ENCODE measurements around the gene CRYBB1.

The CRYBB1 gene

GRCh38 chr22:26577081-26577480 lies 40.7 kb downstream of the CRYBB1 start:
- no peak for DNase-seq (ENCODE audit: low spot score)

DNA sequence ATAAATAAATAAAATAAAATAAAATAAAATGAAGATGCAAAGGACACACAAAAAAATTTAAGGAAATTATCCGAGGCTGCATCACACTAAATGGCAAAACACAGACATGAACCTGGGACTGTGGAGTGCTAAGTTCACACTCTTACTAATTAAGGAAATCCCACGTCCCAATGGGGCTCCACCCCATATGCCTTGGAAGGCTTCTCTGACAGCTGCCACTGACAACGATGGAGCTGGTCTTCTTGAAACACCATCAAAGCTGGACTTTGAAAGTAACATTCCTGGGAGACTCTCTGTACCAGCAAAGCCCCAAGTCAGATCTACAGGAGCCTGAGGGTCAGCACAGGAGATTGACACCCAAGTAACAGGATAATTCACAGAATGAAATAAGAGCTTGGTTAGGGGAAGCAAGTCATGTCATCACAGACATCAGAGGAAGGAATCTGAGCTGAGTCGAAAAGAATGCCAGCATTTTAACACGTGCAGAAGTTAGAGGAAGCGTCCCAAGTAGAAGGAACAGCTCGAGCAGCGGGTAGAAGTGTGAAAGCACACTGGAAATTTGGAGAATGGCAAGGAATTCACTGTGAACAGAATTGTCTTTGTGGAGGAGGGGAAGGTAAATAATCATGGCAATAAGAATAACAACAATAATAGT lies 41.7 kb downstream of the CRYBB1 start:
- no peak for DNase-seq (ENCODE audit: low spot score)

GRCh38 chr22:26574001-26574723 lies 43.7 kb downstream of the CRYBB1 start:
- DNase-seq (ENCODE audit: low spot score) = no peak

DNA sequence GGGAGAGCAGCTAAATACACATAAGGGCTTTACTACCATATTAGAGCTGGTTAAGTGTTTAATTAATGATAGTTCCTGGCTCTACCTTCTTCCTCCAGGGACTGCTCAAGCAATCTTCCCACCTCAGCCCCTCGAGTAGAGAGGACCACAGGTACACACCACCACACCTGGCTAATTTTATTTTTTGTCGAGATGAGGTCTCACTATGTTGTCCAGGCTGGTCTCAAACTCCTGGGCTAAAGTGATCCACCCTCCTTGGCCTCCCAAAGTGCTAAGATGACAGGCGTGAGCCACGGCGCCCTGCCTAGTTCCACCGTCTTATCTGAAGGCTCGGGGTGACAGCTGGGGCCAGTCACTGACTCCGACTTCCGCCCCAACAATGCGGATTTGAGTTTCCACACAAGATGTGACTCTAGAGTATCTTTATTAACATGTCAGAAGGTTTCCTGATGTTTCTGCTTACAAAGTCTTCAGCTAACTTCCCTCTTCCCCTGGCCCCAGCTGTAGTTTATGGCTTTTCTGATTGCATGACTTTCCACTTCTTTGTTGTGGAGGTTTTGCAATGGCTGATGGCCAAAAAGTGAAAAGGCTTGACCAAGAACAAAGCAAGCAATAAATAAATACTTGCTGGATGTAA lies 44.7 kb downstream of the CRYBB1 start:
- no peak for DNase-seq (ENCODE audit: low spot score)

GRCh38 chr22:26570864-26571525 lies 46.8 kb downstream of the CRYBB1 start:
- no peak for DNase-seq (ENCODE audit: low spot score)

GRCh38 chr22:26570115-26570514 lies 47.7 kb downstream of the CRYBB1 start:
- no peak for DNase-seq (ENCODE audit: low spot score)

DNA sequence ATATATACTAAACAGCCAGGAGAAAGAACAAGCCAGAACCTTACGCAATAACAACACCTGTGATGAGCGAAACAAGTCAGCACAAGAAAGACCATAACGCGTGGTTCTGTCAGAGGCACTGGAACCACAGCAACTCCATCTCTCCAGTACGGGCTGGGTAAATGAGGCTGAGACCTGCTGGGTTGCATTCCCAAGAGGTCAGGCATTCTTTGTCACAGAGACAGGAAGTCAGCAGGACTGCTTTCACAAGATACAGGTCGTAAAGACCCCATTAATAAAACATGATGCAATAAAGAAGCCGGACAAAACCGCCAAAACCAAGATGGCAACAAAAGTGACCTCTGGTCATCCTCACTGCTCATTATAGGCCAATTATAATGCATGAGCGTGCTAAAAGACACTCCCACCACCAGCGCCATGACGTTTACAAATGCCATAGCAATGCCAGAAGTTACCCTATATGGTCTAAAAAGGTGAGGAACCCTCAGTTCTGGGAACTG lies 49.6 kb downstream of the CRYBB1 start:
- DNase-seq (ENCODE audit: low spot score) = no peak

DNA sequence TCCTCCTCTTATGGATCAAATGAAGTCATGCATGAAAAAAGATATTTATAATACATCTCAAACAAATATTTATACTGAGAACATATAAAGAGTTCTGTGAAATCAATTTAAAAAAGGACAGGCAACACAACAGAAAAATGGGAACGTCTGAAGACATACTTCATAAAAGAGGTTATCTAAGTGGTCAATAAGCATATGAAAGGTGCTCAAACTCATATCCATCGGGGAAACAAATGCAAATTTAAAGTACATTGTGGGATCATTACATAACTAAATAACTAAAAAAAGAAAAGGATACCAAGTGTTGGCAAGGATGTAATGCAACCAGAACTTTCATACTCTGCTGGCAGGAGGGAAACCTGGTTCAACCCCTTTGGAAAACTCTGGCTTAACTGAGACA lies 50.2 kb downstream of the CRYBB1 start:
- no peak for DNase-seq (ENCODE audit: low spot score)

- no peak for DNase-seq (ENCODE audit: low spot score)
These were observed 50.8 kb downstream of the CRYBB1 start for GRCh38 chr22:26566994-26567393.

DNA sequence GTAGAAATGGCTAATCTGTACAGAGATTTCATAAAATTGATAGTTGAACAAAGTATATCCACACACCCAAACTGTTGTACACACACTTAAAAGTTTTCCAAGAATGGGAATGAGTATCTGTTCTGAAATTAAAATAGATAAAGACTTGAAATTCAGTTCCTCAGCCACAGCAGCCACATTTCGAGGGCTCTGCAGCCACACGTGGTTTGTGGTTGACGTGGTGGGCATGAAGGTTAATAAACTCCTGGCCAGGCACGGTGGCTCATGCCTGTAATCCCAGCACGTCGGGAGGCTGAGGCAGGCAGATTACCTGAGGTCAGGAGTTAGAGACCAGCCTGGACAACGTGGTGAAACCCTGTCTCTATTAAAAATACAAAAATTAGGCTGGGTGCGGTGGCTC lies 51.9 kb downstream of the CRYBB1 start:
- DNase-seq (ENCODE audit: low spot score) = no peak

DNA sequence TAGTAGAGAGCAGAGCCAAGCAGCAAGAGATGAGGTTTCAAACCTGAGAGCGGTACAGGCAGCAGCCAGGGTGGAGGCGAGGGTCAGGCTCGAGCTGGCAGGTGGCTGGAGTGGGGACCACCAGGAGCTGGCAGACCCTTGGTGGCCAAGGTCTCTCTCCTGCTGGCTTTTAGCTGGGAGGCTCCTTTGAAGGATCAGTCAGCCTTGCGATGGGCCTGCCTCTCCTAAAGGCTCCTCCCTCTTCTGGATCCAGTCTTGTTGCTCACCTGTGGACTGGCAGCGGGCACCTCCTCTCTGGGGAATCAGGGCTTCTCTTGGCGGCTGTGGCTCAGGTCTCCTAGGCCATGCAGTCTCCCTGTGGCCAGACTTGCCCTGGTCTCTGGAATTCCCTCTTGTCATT lies 52.6 kb downstream of the CRYBB1 start:
- no peak for DNase-seq (ENCODE audit: low spot score)

DNA sequence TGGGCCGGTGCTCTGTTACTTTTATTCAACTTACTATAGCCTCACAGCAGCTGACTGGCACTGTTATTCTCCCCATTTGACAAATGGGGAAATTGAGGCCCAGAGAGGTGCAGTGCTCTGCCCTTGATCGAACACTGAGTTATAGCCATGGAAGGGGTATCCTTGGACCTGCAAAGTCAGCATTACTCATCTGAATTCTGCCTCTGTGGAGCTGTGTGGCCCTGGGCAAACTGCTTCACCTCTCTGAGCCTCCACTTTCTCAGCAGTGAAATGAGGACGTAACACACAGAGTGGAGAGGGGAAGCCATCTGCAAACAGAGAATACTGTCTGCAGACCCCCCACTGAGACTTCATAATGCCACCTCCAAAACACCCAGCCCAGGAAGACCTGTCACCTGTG lies 53.2 kb downstream of the CRYBB1 start:
- no peak for DNase-seq (ENCODE audit: low spot score)

GRCh38 chr22:26564181-26564580 lies 53.6 kb downstream of the CRYBB1 start:
- DNase-seq (ENCODE audit: low spot score) = no peak

DNA sequence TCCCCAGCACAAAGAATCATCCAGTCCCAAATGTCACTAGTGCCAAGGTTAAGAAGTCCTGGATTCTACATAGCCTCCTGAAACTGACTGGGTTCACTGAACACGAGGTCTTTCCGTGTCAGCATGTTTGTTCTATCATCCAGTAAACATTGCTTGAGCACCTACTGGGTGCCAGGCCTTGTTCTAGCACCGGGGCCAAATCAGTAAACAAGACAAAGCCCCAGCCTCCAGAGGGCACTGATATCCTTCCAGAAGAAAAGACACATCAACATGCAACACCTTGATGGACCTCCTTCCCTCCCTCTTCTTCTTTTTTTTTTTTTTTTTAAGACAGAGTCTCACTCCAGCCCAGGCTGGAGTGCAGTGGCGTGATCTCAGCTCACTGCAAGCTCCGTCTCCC lies 54.8 kb downstream of the CRYBB1 start:
- no peak for DNase-seq (ENCODE audit: low spot score)

DNA sequence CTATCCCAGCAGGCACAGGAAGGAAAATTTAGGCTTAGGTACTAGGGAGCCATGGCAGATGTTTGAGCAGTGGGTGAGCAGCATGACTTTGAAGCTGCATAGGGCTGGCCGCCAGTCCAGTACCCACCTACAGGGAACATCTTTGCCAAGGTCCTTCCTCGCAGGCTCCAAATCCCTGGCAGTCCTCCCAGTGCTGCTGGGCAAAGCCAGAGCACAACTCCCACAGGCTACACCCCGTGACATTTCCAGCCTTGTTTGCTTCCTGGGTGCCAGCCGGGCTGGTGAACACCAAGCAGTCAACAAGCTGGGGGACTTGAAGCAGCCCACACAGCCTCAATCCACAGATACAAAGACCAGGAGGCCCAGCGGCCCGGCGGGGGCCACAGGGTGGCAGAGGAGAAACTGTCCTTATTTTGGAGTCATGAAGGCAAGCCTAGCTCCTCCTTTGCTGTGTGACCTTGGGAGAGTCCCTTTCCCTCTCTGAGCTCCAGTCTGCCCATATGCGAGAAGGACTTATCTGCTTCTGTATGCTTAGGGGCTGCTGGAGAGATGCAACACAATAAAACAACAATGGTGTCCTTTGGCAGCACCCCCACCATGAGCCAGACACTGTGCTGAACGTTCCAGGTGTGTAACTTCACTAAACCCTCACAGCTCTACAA lies 55.9 kb downstream of the CRYBB1 start:
- DNase-seq (ENCODE audit: low spot score) = no peak

DNA sequence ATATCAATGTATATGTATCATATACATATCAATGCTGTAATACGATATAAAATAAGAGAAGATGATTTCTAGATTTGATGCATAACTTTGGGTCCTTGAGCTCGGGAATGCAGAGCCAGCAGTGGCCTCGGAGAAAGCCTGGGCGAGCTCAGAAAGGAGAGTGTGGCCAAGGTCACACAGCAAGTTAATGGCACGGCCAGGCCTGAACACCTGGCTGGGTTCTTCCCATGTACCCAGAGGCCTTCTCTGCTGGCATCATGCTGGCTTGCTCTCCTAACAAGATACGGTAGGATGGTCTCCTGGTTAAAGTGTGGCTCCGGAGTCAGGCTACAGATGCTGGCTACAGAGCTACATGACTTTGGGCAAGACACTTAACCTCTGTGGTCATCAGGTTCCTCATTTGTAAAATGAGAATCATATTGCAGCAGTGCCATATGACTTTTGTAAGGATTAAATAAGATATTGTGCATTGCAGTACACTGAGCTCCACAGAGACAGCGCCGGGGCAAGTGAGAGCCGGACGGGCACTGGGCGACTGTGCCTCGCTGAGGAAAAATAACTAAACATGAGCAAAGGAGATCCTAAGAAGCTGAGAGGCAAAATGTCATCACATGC lies 57.8 kb downstream of the CRYBB1 start:
- DNase-seq (ENCODE audit: low spot score) = no peak

DNA sequence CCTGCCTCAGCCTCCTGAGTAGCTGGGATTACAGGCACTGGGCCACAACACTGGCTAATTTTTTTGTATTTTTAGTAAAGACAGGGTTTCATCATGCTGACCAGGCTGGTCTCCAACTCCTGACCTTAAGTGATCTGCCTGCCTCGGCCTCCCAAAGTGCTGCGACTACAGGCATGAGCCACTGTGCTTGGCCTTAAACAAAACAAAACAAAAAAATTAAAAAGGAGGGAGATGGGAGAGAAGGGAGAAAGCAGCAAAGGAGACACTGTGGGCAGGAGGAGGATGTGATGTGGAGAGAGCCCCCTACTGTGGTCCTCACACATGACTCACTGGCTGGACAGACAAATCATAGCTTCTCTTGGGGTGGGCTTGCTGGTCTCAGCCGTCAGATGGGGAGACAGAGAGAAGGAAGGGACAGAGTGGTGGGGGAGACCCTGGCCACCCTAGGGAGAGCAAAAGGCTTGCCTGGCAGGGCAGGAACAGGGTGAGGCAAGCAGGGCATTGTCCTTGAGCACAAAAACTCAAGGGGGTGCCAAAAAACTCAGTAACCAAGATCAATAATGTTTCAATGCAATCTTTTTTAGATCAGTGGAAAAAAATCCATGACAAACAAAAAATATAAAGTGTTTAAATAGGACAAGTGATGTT lies 59.5 kb downstream of the CRYBB1 start:
- no peak for DNase-seq (ENCODE audit: low spot score)

- no peak for DNase-seq (ENCODE audit: low spot score)
These were observed 60.9 kb downstream of the CRYBB1 start for GRCh38 chr22:26556904-26557303.

GRCh38 chr22:26555478-26555877 lies 62.3 kb downstream of the CRYBB1 start:
- DNase-seq (ENCODE audit: low spot score) = no peak

DNA sequence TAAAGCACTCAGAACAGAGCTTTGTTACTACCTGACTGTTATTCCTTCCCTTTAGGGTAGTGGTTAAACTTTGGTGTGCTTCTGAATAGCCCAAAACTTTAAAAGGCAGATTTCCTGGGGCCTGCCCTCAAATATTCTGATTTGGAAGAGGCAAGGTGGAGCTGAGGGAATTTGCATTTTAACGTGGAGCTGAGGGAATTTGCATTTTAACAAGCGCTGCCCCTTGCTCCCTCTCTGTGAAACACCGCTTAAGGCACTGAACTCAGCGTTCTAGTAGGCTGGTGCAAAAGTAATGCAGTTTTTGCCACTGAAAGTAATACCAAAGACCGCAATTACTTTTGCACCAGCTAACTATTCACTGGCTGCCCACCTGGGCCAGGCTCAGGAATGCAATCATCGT lies 62.9 kb downstream of the CRYBB1 start:
- DNase-seq (ENCODE audit: low spot score) = no peak

GRCh38 chr22:26553056-26553752 lies 64.6 kb downstream of the CRYBB1 start:
- no peak for DNase-seq (ENCODE audit: low spot score)

Measured in germinal center (tissue), 1 donor.